Measurements from ENCODE around the gene CFDP1. TPM values are rescaled to one million over a fixed set of nuclear protein-coding genes. Genes with fewer than 3 reads are reported as not detected.

Gene CFDP1
- total RNA-seq, 4 donors from 2014 or later: 36.7 to 81.4 (median 48.2) TPM

DNA sequence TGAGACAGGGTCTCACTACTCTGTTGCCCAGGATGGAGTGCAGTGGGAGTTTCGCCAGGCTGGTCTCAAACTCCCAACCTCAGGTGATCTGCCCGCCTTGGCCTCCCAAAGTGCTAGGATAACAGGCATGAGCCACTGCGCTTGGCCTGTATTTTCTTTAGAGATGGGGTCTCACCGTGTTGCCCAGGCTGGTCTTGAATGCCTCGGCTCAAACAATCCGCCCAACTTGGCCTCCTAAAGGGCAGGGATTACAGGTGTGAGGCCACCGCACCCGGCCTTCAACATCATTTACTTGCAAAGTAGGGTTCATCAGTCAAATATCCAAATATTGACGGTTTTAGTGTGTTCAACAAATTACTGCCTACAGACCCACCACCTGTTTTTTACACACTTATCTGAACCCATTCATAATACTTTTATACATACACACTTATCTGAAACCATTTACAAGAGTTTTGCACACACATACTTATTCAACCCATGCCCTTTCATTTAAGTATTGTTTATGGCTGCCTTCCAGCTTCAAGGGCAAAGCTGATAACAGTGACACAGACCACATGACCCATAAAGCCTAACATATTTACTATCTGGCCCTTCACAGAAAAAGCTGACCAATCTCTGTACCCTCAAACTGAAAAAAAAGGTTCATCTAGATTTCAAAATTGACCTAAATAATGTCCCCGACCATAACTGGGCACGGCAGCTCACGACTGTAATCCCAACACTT lies 19.3 kb upstream of the CFDP1 start:
- H3K9me3 ChIP-seq: no peaks in the 10 kb centered on the region
- H3K27ac ChIP-seq: no peak overlapping the region
- H3K36me3 ChIP-seq: peaks cover 21% of the 10 kb centered on the region
- TF ChIP-seq POLR2A (IDR thresholded peaks at IDR 0.05) (no peak), POLR2AphosphoS5 (IDR thresholded peaks at IDR 0.05) (no peak), EP300 (IDR thresholded peaks at IDR 0.05) (no peak)
- TF ChIP-seq, protein P1, sequence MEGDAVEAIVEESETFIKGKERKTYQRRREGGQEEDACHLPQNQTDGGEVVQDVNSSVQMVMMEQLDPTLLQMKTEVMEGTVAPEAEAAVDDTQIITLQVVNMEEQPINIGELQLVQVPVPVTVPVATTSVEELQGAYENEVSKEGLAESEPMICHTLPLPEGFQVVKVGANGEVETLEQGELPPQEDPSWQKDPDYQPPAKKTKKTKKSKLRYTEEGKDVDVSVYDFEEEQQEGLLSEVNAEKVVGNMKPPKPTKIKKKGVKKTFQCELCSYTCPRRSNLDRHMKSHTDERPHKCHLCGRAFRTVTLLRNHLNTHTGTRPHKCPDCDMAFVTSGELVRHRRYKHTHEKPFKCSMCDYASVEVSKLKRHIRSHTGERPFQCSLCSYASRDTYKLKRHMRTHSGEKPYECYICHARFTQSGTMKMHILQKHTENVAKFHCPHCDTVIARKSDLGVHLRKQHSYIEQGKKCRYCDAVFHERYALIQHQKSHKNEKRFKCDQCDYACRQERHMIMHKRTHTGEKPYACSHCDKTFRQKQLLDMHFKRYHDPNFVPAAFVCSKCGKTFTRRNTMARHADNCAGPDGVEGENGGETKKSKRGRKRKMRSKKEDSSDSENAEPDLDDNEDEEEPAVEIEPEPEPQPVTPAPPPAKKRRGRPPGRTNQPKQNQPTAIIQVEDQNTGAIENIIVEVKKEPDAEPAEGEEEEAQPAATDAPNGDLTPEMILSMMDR (IDR thresholded peaks at IDR 0.05): no peak
- WGBS: 91% methylated on average over 12 of the region's 12 CpGs
- H3K4me1 ChIP-seq: no peaks in the 10 kb centered on the region
- no peak for DNase-seq (ENCODE audit: low spot score in 2 of 2)
- no peak overlapping the region for H3K4me3 ChIP-seq
- no peaks in the 10 kb centered on the region for H3K27me3 ChIP-seq

DNA sequence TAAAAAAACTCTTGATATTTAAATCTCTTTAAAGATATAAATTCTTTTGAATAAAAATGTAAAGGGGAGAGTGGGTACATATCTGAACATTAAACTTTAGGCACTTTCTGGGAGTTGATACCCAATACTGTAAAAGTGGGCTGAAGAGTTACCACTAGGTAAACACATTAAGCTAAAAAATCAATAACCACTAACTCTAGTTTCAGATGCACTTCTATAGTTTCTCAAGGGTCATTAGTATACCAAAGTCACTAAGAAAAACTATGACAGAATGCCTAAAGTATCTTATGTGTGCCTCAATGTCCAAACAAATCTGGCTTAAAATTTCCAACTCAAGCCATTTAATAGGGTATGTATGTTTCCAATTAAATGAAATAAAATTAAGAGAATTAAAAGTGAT lies 13.1 kb upstream of the CFDP1 start:
- Histone ChIP-seq H3K27ac (no peak overlapping the region), H3K9me3 (no peaks in the 10 kb centered on the region), H3K4me3 (no peak overlapping the region), H3K27me3 (no peaks in the 10 kb centered on the region), H3K36me3 (peaks cover 21% of the 10 kb centered on the region), H3K4me1 (no peaks in the 10 kb centered on the region)
- TF ChIP-seq, protein P1 (IDR thresholded peaks at IDR 0.05): no peak
- no peak for TF ChIP-seq POLR2AphosphoS5 (IDR thresholded peaks at IDR 0.05)
- no peak for TF ChIP-seq POLR2A (IDR thresholded peaks at IDR 0.05)
- TF ChIP-seq EP300 (IDR thresholded peaks at IDR 0.05): no peak
- no peak for DNase-seq (ENCODE audit: low spot score in 2 of 2)

DNA sequence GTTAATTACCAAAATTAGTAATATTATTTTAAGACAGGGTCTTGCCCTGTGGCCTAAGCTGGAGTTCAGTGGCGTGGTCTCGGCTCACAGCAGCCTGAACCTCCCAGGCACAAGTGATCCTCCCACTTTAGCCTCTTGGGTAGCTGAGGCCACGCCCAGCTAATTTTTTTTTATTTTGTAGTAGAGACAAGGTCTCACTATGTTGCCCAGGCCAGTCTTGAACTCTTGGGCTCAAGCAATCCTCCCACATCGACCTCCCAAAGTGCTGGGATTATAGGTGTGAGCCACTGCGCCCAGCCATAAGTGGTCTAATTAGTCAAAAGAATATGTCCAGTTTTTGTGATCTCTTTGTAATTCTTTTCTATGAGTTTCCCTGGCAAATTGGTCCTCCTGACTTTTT lies 12.0 kb upstream of the CFDP1 start:
- H3K36me3 ChIP-seq: peaks cover 14% of the 10 kb centered on the region
- no peaks in the 10 kb centered on the region for H3K4me1 ChIP-seq
- H3K4me3 ChIP-seq: no peak overlapping the region
- no peak for DNase-seq (ENCODE audit: low spot score in 2 of 2)
- H3K27ac ChIP-seq: no peak overlapping the region
- no peaks in the 10 kb centered on the region for H3K27me3 ChIP-seq
- H3K9me3 ChIP-seq: no peaks in the 10 kb centered on the region
- TF ChIP-seq, protein P1 (IDR thresholded peaks at IDR 0.05): no peak
- TF ChIP-seq POLR2A (IDR thresholded peaks at IDR 0.05) (no peak), POLR2AphosphoS5 (IDR thresholded peaks at IDR 0.05) (no peak), EP300 (IDR thresholded peaks at IDR 0.05) (no peak)
- WGBS: 95% methylated on average over 4 of the region's 5 CpGs

DNA sequence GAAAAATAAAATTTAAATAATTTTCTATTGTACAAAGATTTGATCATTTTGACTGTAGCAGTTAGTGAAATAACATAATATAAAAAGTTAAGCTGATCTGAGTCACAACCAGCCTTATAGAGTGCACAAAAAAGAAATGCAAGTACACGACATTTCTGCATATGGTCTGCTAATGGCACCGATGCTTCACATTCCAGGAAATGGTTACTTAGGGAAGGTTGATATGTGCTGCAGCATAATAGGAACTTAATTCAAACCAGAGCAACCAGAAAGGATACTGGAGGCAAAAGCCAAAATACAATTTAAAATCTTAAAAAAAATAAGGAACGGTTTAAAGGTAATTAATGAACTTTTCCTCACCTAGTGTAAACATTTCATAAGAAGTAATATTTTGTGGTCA lies 10.0 kb upstream of the CFDP1 start:
- Histone ChIP-seq H3K9me3 (no peaks in the 10 kb centered on the region), H3K27me3 (no peaks in the 10 kb centered on the region), H3K27ac (no peak overlapping the region), H3K36me3 (peaks cover 3% of the 10 kb centered on the region), H3K4me3 (no peak overlapping the region), H3K4me1 (no peaks in the 10 kb centered on the region)
- WGBS: 83% methylated on average over 3 of the region's 3 CpGs
- DNase-seq (ENCODE audit: low spot score in 2 of 2): no peak
- no peak for TF ChIP-seq POLR2A (IDR thresholded peaks at IDR 0.05)
- TF ChIP-seq, protein P1 (IDR thresholded peaks at IDR 0.05): no peak
- no peak for TF ChIP-seq POLR2AphosphoS5 (IDR thresholded peaks at IDR 0.05)
- TF ChIP-seq EP300 (IDR thresholded peaks at IDR 0.05): no peak

DNA sequence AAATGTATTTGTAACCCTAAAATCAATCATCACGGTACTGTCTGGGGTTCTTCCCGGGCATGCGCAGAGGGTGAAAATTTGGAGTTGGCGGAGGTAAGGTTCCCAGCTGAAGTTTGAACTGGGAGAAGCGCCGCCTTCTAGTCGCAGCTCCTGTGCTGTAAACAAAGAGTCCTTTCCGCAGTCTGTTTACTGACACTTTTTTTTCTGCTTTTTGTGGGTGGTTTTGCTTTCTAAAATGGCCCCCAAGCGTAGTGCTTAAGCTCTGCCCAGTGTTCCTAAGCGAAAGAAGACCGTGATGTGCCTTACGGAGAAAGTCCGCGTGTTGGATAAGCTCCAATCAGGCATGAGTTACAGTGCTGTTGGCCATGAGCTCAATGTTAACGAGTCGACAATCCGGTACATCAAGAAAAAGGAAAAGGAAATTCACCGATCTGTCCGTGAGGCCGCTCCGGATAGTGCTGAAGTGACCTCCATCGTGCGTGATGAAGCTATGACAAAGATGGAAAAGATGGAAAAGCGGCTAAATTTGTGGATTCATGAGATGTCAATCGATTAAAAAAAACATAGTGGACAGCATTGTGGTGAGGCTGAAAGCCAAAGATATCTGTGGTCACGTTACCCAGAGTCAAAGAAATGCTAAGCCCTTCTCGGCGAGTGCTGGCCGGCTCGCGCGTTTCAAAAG lies 570 bp upstream of the CFDP1 start:
- H3K4me1 ChIP-seq: peaks cover 18% of the 10 kb centered on the region
- peak overlapping the region; percentile 100 for H3K27ac ChIP-seq
- peak overlapping the region; percentile 74 for H3K4me3 ChIP-seq
- no peaks in the 10 kb centered on the region for H3K36me3 ChIP-seq
- no peaks in the 10 kb centered on the region for H3K27me3 ChIP-seq
- peak; percentile 81 to 85 for DNase-seq (ENCODE audit: low spot score in 2 of 2)
- TF ChIP-seq EP300 (IDR thresholded peaks at IDR 0.05) (no peak), POLR2A (IDR thresholded peaks at IDR 0.05) (peak in 1 of 2 donors; percentile 38), POLR2AphosphoS5 (IDR thresholded peaks at IDR 0.05) (peak in 1 of 3 donors; percentile 76)
- TF ChIP-seq, protein P1 (IDR thresholded peaks at IDR 0.05): no peak
- H3K9me3 ChIP-seq: no peaks in the 10 kb centered on the region
- 1% methylated on average over 32 of the region's 32 CpGs for WGBS

Measured in suprapubic skin (tissue), 4 donors.